Keratinocyte (primary cell): Measurements from ENCODE around the gene PTPRR. TPM values are rescaled to one million over a fixed set of nuclear protein-coding genes. Genes with fewer than 3 reads are reported as not detected.

Source experiments
- DNase-seq: peaks from one replicate; pipeline ENCODE4 v3.0.0-alpha.2; 2011; ENCODE audit warnings: low read depth, missing footprints, low spot score
- FAIRE-seq: peaks from 2 replicates; lab custom pipeline; 2011; peaks lifted over from hg19 to GRCh38; lab: Jason Lieb, UNC
- H2AFZ ChIP-seq: 2 replicates; pipeline ENCODE4 v1.6.0; 2012; ENCODE audit warnings: low read length, control low read depth, inconsistent platforms; ENCODE audit not compliant: control insufficient read depth
- H3K27ac ChIP-seq: 2 replicates; pipeline ENCODE4 v1.5.1; 2011; ENCODE audit warnings: low read length; ENCODE audit not compliant: control insufficient read depth, insufficient read depth
- H3K27me3 ChIP-seq: 3 replicates; pipeline ENCODE4 v1.6.0; 2011; ENCODE audit warnings: low read length; ENCODE audit not compliant: control insufficient read depth, insufficient read depth; ENCODE audit errors: extremely low read depth
- H3K36me3 ChIP-seq, 2 experiments: 2 replicates in 1 of 2; 3 replicates in 1 of 2; pipeline ENCODE4 v1.5.1; 2011; ENCODE audit warnings: low read length in 2 of 2, mild to moderate bottlenecking in 1 of 2; ENCODE audit not compliant: control insufficient read depth in 2 of 2, insufficient read depth in 2 of 2; ENCODE audit errors: extremely low read depth in 1 of 2
- H3K4me1 ChIP-seq: 3 replicates; pipeline ENCODE4 v1.5.1; 2011; ENCODE audit warnings: low read length; ENCODE audit not compliant: control insufficient read depth, insufficient read depth; ENCODE audit errors: extremely low read depth
- H3K4me2 ChIP-seq: 3 replicates; pipeline ENCODE4 v1.6.0; 2011; ENCODE audit warnings: low read depth, low read length; ENCODE audit not compliant: control insufficient read depth, insufficient read depth; ENCODE audit errors: extremely low read depth
- H3K4me3 ChIP-seq, 3 experiments: fragments of 200-600 bp in 1 of 3; sonication (generic) in 1 of 3; 2 replicates in 2 of 3; 3 replicates in 1 of 3; pipeline ENCODE4 v1.5.1; 2011 to 2016; ENCODE audit warnings: low read length in 3 of 3, mild to moderate bottlenecking in 3 of 3, control low read depth in 2 of 3, inconsistent platforms in 1 of 3, low read depth in 1 of 3, mixed read lengths in 1 of 3, mixed run types in 1 of 3, moderate library complexity in 1 of 3; ENCODE audit not compliant: control insufficient read depth in 2 of 3, insufficient read depth in 2 of 3; ENCODE audit errors: extremely low read depth in 1 of 3
- H3K79me2 ChIP-seq: 2 replicates; pipeline ENCODE4 v1.6.0; 2012; ENCODE audit warnings: low read length; ENCODE audit not compliant: control insufficient read depth, insufficient read depth
- H3K9ac ChIP-seq: 3 replicates; pipeline ENCODE4 v1.6.0; 2011; ENCODE audit warnings: low read length; ENCODE audit not compliant: control insufficient read depth, insufficient read depth; ENCODE audit errors: extremely low read depth
- H3K9me1 ChIP-seq: 3 replicates; pipeline ENCODE4 v1.6.0; 2011; ENCODE audit warnings: low read length; ENCODE audit not compliant: control insufficient read depth, insufficient read depth; ENCODE audit errors: extremely low read depth
- H3K9me3 ChIP-seq: 2 replicates; pipeline ENCODE4 v1.5.1; 2012; ENCODE audit warnings: low read depth, low read length; ENCODE audit not compliant: control insufficient read depth
- H4K20me1 ChIP-seq: 3 replicates; pipeline ENCODE4 v1.6.0; 2011; ENCODE audit warnings: low read length; ENCODE audit not compliant: control insufficient read depth, insufficient read depth; ENCODE audit errors: extremely low read depth
- EZH2 ChIP-seq: IDR thresholded peaks from one replicate; pipeline ENCODE4 v1.6.1; 2012; ENCODE audit warnings: inconsistent platforms, mild to moderate bottlenecking, low read length, moderate library complexity
- dilution Hi-C: fragments of 300-500 bp; cut with MboI; formaldehyde crosslinking; loops from one replicate; pipeline ENCODE4 v1.7.0; 2020; ENCODE audit warnings: low sequenced_read_pairs; ENCODE audit not compliant: extremely low pct_ligation_motif_present
- polyA plus RNA-seq, 5 experiments: library from polyadenylated mRNA; depleted of rRNA in 3 of 5; stranded (reverse) in 3 of 5; stranded (forward) in 1 of 5; unstranded in 1 of 5; fragments of >200 nt; gene quantifications; 1 replicate in 1 of 5; 2 replicates in 3 of 5; 3 replicates in 1 of 5; pipeline versions ENCODE4 v1.2.1 to v1.2.3, GENCODE V29; 2011 to 2012; ENCODE audit warnings: missing spikeins in 2 of 5, low read depth in 1 of 5, low replicate concordance in 1 of 5
- TF ChIP-seq, protein P1 (sequence below), 3 experiments: IDR thresholded peaks in 1 of 3; conservative IDR thresholded peaks in 1 of 3; optimal IDR thresholded peaks in 1 of 3; 2 replicates in 2 of 3; 3 replicates in 1 of 3; pipeline versions ENCODE3 to v1.5.1; 2011; ENCODE audit warnings: low read length in 3 of 3, mild to moderate bottlenecking in 3 of 3, moderate library complexity in 2 of 3, control low read depth in 1 of 3, inconsistent platforms in 1 of 3; ENCODE audit not compliant: insufficient read depth in 2 of 3; ENCODE audit errors: extremely low read depth in 1 of 3

Gene PTPRR
- polyA plus RNA-seq, 1 donor (not counting 4 experiments of a cell fraction or from before 2014, with no cell fraction given), result 3.1 TPM

DNA sequence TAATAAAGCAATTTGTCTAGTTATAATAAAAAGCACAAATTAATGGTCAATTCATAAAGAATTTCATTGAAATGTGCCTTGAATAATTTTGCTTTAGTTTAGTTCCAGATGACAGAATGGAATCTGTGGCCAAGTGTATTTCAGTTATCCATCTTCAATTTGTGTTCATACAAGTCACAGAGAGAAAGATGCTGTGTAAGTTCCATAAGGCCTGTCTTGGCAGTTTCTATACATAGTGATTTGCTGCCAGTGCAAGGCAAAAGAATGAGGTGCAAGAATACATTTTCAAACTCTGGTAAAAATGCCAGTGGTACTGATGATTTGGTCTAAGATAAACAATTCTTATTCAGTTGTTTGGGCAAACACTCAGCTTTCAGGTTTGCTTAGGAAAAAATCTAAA lies 149.0 kb downstream of the PTPRR start:
- H4K20me1 ChIP-seq, result no peaks in the 10 kb centered on the region
- H3K27ac ChIP-seq, result no peak overlapping the region
- H3K79me2 ChIP-seq, result no peaks in the 10 kb centered on the region
- H3K9me1 ChIP-seq, result no peaks in the 10 kb centered on the region
- no peak overlapping the region for H3K4me2 ChIP-seq
- H3K4me1 ChIP-seq, result peaks cover 10% of the 10 kb centered on the region
- no peaks in the 10 kb centered on the region for H3K27me3 ChIP-seq
- no peaks in the 10 kb centered on the region for H3K36me3 ChIP-seq
- H3K9ac ChIP-seq, result no peak overlapping the region
- no peak overlapping the region for H2AFZ ChIP-seq
- H3K9me3 ChIP-seq, result no peaks in the 10 kb centered on the region
- H3K4me3 ChIP-seq, result no peak overlapping the region
- TF ChIP-seq, protein P1, sequence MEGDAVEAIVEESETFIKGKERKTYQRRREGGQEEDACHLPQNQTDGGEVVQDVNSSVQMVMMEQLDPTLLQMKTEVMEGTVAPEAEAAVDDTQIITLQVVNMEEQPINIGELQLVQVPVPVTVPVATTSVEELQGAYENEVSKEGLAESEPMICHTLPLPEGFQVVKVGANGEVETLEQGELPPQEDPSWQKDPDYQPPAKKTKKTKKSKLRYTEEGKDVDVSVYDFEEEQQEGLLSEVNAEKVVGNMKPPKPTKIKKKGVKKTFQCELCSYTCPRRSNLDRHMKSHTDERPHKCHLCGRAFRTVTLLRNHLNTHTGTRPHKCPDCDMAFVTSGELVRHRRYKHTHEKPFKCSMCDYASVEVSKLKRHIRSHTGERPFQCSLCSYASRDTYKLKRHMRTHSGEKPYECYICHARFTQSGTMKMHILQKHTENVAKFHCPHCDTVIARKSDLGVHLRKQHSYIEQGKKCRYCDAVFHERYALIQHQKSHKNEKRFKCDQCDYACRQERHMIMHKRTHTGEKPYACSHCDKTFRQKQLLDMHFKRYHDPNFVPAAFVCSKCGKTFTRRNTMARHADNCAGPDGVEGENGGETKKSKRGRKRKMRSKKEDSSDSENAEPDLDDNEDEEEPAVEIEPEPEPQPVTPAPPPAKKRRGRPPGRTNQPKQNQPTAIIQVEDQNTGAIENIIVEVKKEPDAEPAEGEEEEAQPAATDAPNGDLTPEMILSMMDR (optimal IDR thresholded peaks at IDR 0.05 in 1 of 3, IDR thresholded peaks at IDR 0.05 in 1 of 3, conservative IDR thresholded peaks at IDR 0.05 in 1 of 3; ENCODE audit: extremely low read depth in 1 of 3, insufficient read depth in 2 of 3, low read length in 3 of 3), result no peak
- no peak for TF ChIP-seq EZH2
- FAIRE-seq (no peak), DNase-seq (no peak)
- dilution Hi-C loops, result no loop called here

DNA sequence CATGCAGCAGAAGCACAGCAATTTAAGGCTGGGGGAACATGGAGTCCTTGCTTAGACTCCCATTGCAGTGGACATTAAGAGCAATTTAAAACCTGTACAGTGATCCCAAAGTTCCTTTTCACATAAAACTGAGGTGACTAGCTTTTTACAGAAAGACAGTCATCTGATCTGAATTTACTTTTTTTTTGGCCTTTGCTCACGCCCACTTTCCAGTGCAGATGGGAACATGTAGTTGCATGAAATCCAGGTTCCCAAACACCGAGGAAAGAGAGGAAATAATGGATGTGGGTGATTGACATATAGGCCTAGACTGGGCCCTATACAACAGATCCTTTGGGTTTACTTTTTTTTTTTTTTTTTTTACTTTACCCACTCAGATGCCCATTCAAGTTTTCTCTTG lies 156.9 kb downstream of the PTPRR start:
- H3K9me1 ChIP-seq, result no peaks in the 10 kb centered on the region
- dilution Hi-C loops, result no loop called here
- H3K4me2 ChIP-seq, result peak overlapping the region; percentile 25
- no peak overlapping the region for H3K9ac ChIP-seq
- H3K4me3 ChIP-seq, result no peak overlapping the region
- no peaks in the 10 kb centered on the region for H3K79me2 ChIP-seq
- H3K27ac ChIP-seq, result no peak overlapping the region
- DNase-seq (no peak), FAIRE-seq (peak; percentile 77)
- H3K27me3 ChIP-seq, result no peaks in the 10 kb centered on the region
- no peaks in the 10 kb centered on the region for H3K36me3 ChIP-seq
- no peak overlapping the region for H2AFZ ChIP-seq
- H3K4me1 ChIP-seq, result peaks cover 6% of the 10 kb centered on the region
- H4K20me1 ChIP-seq, result no peaks in the 10 kb centered on the region
- H3K9me3 ChIP-seq, result no peaks in the 10 kb centered on the region
- TF ChIP-seq, protein P1 (optimal IDR thresholded peaks at IDR 0.05 in 1 of 3, IDR thresholded peaks at IDR 0.05 in 1 of 3, conservative IDR thresholded peaks at IDR 0.05 in 1 of 3; ENCODE audit: extremely low read depth in 1 of 3, insufficient read depth in 2 of 3, low read length in 3 of 3), result no peak
- TF ChIP-seq EZH2, result no peak
